CD4-positive, alpha-beta T cell treated with Interleukin-4 for 1 hour (primary cell): ENCODE measurements around the gene SNAP47.
"Not testable (repeated sequence)": the region's sequence is repeated elsewhere in the genome, so short reads cannot be mapped to it uniquely, and the experiment has no call there.

ENCODE experiments used
- DNase-seq, 2 donors: peaks; one replicate each; pipeline ENCODE4 v3.0.0-alpha.2; 2020 to 2022

The SNAP47 gene, protein sequence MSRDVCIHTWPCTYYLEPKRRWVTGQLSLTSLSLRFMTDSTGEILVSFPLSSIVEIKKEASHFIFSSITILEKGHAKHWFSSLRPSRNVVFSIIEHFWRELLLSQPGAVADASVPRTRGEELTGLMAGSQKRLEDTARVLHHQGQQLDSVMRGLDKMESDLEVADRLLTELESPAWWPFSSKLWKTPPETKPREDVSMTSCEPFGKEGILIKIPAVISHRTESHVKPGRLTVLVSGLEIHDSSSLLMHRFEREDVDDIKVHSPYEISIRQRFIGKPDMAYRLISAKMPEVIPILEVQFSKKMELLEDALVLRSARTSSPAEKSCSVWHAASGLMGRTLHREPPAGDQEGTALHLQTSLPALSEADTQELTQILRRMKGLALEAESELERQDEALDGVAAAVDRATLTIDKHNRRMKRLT

DNA sequence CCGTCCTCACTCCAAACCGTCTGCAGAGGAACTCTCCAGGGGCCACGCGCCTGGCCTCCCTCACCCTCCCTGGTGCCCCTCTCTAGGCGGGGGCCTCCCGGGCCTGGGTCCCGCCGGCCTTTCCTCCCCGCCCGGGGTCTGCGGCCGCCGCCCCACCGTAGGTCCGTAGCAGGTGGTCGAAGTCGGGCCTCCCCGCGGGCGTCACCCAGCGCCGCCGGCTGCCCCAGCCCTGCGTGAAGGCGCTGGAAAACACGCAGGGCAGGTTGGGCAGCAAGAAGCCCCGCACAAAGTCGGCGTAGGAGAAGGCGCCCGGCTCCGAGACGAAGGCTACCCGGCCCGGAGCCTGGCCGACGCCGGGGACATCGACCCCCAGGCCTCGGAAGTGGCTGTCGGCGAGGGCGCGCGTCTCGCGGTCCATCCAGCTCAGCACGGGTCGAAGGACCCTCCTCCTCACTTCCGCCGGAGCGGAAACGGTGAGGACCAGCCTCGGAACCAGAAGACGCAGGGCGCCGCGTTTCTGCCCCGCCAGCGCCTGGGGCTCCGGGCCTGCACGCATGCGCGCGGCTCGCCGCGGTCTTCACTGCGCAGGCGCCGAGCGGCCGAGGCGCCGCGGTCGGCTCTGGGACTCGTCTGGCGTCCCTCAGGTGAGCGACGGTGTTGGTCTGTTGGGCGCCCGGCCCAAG lies at the start of gene SNAP47, which contains the start of gene JMJD4:
TSS of gene SNAP47 (plus strand) at position 580 of the 683 bp plus-strand sequence. CDS start 12,302 bp downstream, outside the sequence.
TSS of gene JMJD4 (minus strand) at position 447 of the 683 bp plus-strand sequence. CDS start at position 418, 29 bp downstream.
- peak; percentile 93 to 94 for DNase-seq

DNA sequence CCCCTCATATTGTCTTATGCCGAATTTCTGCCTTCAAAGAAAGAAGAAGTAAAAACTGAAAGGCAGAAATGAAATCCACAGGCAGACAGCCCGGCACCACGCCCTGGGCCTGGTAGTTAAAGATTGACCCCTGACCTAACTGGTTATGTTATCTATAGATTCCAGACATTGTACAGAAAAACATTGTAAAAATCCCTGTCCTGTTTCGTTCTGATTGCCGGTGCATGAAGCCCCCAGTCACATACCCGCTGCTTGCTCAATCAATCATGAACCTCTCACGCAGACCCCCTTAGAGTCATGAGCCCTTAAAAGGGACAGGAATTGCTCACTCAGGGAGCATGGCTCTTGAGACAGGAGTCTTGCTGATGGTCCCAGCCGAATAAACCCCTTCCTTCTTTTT lies 49.4 kb upstream of the SNAP47 start:
- DNase-seq: no peak

DNA sequence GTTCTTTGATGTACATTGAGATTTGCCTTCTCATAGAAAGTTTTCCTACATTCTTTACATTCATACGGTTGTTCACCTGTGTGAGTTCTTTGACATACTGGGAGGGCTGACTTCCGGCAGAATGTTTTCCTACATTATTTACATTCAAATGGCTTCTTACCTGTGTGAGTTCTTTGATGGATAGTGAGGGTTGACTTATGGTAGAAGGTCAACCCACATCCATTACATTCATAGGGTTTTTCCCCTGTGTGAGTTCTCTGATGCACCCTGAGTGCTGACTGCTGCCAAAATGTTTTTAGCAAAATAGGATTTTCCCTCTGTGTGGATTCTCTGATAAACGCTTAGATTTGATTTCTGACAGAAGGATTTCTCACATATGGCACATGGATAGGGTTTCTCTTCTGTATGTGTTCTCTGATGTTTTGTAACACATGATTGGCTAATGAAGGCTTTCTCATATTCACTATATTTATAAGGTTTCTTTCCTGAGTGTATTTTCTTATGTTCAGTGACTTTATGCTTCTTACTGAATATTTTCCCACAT lies 37.8 kb upstream of the SNAP47 start:
- no peak for DNase-seq

DNA sequence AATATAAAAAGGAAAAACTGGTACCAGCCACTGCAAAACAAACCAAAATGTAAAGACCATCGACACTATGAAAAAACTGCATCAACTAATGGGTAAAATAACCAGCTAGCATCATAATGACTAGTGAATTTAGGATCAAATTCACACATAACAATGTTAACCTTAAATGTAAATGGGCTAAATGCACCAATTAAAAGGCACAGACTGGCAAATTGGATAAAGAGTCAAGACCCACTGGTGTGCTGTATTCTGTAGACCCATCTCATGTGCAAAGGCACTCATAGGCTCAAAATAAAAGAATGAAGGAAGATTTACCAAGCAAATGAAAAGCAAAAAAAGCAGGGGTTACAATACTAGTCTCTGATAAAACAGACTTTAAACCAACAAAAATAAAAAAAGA lies 33.6 kb upstream of the SNAP47 start:
- DNase-seq: not testable (repeated sequence)

DNA sequence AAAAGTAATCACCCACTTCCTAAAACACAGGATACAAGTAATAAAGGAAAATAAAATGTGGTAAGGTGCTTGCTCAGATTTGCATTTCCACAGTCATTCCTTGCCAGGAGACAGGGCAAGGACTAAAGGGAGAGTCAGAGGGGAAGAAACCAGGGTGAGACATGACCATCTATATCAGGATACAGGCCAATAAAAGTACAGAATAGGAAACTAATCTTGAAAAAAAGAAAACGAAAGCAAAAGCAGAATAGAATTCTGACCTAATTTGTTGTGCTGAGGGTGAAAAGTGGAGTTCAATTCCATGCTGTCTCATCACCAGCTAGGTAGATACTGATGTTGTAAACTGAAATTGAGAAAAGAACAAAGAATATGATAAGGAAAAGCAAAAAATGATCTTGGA lies 27.4 kb upstream of the SNAP47 start:
- DNase-seq: no peak

DNA sequence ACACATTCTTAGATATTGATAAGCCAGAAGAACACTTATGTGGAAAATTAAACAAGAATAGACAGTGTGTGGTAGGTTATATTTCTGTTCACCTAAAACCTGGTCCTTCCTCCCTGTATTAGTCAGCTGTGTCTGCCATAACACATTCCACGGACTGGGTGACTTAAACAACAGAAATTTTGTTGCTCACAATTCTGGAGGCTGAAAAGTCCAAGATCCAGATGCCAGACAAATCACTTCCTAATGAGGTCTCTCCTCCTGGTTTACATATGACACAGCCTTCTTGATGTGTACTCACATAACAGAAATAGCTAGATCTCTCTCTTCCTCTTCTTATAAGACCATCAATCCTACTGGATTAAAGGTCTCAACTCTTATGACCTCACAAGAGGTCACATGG lies 25.8 kb upstream of the SNAP47 start:
- DNase-seq: no peak

DNA sequence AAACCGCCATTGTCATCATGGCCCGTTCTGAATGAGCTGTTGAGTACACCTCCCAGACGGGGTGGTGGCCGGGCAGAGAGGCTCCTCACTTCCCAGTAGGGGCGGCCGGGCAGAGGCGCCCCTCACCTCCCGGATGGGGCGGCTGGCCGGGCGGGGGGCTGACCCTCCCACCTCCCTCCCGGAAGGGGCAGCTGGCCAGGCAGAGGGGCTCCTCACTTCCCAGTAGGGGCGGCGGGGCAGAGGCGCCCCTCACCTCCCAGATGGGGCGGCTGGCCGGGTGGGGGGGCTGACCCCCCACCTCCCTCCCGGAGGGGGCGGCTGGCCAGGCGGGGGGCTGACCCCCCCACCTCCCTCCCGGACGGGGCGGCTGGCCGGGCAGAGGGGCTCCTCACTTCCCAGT lies 24.8 kb upstream of the SNAP47 start:
- DNase-seq: not testable (repeated sequence)

DNA sequence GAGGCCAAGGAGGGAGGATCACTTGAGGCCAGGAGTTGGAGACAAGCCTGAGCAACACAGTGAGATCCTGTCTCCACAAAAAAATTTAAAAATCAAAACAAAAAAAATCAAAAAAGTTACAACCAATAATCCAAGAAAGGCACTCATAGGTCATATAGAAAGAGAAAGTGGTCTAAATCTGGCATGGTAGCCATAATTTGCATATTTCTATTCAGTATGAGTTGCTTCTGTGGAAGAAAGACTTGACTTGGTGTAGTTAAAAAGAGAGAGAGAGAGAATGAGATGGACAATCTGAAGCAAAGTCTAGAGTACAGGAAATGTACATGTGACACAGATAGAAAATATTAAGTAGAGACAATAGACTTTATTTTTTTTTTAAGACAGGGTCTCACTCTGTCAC lies 22.6 kb upstream of the SNAP47 start:
- DNase-seq: no peak

DNA sequence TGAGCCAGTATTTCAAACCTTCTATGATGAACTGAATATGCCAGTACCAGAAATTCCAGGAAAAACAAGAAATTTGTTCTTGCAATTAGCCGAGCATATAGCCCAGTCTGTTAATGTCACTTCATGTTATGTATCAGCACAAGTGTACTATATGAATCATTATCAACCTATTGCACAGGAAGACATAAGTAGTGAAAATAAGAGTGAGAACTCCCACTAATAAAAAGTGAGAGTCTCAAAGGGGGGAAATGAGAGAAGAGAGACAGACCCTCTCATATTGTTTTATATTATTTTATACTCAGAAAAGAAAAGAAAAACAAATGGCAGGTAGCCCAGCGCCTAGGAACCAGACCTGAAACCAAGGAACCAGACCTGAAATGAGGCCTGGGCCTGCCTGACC lies 16.3 kb upstream of the SNAP47 start:
- DNase-seq: no peak

DNA sequence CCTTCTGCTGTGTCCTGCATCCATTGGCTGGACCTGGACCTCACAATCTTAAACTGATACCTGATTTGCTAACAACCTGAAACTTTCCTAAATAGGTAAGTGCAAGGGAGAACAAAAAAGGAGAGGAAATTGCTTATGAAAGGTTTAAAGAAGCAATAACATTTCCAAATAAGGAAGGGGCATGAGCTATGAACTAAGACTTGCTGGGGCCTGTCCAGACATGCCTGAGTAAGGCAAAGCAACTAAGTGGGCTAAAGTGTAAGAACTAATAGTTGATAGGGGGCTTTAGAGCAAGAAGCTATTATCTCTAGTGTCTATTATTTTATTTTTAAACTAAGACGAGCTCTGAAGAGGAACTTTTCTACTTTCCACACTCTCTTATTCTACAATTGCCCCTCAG lies 11.8 kb upstream of the SNAP47 start:
- DNase-seq: no peak

DNA sequence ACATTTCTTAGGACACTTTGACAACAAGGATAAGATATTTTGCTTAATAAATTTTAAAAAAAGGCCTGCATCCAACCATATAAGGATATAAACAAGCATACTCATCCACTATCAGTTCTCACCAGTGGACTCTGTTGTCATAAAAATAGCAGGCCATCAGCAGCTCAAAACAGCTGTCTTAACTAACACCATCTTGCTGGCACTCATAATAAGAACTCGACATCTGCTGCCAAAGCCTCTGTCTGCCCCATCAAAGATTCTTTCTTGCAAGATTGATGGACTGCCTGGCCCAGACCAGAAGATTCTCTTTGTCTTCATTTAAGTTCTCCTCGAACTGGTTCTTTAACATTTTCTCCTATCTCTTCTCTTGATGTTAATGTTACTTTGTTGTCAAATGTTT lies 10.2 kb upstream of the SNAP47 start:
- no peak for DNase-seq

DNA sequence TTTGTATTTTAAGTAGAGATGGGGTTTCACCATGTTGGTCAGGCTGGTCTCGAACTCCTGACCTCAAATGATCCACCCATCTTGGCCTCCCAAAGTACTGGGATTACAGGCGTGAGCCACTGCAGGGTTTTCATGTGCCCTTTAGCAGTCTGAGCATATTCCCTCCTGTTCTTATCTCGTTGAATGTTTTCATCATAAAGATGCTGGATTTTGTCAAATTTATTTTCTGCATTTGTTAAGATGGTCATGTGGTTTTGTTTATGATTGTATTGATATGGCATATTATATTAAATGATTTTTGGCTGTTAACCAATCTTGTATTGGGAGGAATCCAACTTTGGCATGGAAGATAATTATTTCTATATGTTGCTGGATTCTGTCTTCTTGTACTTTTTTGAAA lies 8.9 kb upstream of the SNAP47 start:
- no peak for DNase-seq

DNA sequence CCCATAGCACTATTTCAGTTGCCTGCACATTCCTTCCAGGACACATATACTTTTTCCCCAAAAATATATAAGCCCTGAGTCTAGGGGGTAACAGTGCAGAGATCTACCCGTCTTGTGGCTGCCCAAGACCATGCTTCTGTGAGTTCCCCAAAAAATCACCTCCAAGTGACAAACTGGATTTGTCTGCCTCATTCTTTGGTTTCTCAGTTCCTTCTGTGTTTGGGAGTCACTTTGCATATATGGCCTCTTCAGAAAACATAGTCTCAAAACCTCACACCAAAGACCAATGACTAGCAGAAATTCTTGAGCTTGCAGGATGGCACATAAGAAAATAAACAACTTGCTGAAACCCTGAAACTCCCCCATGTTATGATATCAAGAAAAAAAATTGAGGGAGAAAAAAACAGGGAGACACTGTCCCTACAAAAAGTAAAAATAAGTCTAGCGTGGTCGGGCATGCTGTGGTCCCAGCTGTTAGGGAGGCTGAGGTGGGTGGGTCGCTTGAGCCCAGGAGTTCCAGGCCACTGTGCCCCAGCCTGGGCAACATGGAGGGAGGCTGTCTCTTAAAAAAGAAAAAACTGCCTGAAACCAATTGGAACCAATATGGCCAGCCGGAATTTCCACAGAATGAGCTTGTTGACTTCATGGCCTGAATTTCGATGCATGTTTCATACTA lies 8.2 kb upstream of the SNAP47 start:
- DNase-seq: no peak

DNA sequence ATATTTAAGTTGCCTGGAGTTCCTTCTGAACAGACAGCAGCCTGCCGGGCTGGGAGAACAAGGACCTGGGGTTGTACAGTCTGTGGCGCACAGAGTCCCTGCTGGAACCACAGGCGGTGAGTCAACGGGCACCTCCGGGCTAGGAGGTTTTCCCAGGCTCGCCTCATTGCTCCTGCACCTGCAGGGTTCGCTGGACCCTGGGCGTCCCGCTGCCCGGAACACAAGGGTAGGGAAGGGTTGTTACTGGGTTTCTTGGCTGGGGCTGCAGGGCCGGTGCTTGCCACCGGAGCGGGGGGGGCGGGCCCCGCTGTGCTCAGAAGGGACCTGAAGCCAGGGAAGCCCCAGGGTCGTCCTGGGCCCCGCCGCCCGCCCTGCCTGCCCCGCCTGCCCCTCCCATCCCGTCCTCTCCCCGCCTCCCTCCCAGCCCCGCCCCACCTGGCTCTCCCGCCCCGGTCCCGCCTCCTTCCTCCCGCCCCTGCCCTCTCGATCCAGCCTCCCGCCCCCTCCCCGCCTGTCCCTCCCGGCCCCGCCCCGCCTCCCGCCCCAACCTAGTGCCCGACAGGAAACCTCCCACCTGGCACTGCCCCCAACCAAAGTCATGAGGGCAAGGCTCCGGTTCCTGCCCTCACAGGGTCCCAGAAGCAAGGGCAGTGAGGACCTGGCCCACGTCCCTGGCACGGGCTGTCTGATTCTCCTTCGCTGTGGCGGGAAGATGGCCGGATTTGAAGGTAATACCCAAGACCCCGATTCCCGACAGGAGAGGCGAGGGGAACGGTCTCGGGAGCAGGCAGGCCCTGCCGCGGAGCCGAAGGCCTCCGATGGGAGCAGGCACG lies 7.0 kb upstream of the SNAP47 start:
- DNase-seq: peak; percentile 60 to 76

DNA sequence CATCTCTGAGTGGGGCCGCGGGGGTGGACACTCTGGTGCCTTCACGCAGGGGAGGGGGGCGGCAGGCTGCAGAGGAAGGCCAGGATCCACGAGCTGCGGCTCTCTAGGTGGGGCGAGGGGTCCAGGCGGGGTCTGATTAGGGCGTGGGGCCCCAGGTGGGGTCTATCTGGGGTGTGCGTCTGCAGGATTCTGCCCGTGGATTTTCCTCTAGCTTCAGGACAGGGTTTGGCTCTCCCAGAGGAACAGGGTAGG lies 6.4 kb upstream of the SNAP47 start:
- DNase-seq: no peak

DNA sequence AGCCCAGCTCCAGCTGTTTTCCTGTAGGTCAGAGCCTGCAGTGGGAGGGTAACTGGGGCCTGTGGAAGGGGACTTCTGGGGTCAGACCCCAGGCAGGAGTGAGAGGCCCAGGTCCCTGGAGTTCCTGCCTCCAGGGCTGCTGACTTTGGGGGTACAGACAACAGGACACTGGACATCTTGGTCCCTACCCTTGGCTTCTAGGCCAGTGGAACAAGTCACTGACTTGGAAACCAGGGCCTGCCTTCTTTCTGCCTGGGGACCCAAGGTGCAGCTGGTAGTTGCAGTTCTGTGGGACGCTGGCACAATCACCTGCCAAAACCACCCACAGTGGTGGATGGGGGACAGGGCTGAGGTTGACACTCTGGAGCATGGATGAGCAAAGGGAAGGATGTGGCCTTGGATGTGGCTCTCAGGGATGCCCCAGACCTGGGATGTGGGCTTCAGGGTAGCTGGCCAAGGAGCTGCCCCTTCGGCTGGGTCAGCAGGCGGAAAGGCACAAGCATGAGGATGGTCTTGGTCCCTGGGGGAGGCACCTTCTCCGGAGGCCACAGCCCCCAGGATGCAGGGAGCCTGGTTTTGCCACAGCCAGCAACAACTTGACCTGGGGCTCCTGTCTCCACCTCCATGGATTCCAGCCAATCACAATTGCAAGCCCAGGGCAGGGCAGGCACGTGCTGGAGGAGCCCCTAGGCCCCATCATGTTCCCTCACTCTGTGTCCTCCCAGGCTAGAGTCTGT lies 5.9 kb upstream of the SNAP47 start:
- no peak for DNase-seq

DNA sequence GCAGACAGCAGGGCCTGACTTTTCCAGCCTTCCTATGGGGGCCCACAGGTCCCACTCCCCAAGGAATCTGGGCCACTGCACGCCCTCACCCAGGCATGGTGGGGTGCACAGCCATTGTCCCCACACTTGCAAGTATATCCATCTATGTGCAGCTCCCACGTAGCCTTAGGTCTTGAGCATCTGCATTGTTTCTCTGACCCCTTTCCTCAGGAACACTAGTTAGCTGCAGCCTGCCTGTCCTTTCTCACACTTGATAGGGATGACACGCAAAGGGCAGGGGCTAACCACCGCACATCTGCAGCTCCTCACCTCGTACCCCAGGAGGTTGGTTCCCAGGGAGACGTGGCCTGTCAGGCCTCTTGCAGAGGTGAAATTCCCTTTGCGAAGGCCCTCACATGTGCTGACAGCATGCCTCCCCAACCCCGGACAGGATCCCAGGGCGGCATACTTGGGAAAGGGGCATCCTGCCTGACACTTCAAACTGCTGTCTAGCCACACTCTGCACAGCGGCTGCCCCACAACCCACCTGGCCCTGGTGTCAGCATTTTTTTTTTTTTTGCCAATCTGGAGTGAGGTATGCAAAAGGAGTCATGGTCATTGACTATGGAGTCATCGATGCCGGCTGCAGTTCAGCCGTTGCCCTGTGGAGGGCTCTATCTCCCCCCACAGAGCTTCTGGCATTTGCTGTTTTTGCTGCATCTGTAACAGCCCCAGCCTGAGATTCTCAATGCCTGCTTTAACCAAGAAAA lies 5.2 kb upstream of the SNAP47 start:
- peak in 1 of 2 donors; percentile 50 for DNase-seq

DNA sequence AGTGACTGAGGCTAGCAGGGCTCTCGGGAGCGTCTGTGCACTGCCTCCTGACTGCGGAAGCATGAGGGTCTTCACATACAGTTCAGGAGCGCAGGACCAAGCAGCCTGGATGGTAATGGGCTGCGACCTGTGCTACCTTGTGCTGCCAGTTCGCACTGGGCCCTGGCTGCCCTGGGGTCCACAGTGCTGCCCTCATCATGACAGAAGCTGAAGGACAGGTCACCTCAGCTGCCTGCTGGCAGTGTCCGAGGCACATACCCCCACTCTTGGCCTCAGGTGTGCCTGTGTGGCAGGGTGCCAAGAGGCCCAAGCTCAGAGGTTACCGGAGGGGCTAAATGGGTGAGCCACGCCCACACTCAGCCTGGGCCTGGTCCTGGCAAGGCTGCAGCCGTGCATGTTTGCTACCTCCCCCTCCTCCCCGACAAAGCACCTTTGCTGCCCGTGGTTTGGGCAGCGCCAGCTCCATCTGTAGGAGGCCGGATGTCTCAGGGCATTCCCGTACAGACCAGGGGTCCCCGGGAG lies 4.5 kb upstream of the SNAP47 start:
- DNase-seq: no peak

DNA sequence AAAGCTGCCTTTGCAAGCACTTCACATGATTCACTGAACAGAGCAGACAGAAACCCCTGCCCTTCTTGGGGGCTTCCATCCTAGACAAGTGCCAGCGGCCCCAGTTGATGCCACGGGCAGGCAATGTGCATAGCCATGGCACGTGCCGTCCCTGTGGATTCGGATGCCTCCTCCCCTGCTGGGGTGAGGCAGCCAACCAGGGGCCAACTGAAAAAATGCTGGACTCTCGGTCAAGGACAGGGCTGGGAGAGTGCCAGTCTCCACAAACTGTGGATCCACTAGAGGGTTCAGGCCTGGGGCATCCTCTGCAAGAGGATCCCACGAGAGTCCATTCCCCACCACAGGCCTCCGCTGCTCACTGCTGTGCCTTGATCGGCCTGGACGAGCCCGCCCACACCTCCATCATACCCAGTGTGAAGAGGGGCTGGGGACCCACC lies 4.0 kb upstream of the SNAP47 start:
- no peak for DNase-seq

DNA sequence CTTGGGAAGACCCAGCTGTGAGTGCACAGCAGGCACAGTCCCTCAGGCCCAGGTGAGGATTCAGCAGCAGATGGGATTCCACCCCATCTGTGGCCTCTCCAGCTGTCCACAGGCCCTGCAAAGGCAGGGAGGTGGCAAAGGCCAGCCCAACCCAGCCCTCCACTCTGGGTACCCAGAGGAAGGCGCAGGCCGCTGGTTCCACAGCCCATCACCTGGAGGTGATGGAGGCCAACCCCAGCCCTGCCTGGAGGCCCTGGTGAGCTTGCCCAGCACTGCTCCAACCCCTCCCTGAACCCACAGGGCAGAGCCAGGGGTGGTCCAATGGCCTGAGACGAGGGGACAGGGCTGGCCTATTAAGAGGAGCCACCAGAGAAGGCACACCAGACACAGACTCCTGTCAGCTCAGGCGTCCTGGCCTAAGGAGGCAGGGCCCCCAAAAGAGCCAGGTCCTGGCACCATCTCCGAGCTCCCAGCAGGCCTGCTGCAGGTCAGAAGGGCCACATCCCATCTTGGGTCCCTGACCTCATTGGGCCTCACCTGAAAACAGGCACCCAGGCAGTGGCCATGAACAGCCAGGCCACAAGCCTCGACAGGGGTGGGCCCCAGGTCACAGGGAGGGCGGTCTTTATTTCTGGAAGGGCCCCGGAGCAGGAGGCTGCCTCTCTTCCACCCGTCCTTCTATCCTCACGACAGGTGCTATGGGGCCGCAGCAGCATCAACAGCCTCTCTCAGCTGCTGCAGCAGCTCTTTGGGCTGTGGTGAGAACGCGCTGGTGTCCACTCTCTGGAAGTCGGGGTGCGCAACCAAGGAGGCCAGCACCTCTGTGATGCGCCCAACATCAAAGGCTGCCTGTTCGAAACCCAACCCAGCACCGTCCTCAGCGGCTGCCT lies 3.3 kb upstream of the SNAP47 start:
- no peak for DNase-seq
